ENCODE results near the gene WDR1.

Gene WDR1

DNA sequence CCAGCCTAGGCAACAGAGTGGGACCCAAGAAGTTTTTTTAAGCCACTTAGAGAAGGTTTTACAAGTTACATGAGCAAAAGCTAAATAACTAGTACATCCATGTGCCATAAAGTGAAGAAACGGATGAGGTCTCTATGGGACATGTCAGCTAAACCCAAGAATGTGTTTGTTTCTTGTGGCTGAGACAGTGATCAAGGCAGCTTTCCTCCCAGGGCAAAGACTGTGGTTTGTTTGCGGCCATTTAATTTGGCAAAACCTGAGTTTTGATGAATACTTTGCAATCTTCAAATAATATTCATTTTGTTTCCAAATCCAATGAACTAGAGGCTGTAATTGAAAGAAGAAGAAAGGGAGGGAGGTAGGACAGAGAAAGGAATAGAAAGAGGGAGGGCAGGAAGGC lies 50.4 kb downstream of the WDR1 start:
- no peak for DNase-seq

DNA sequence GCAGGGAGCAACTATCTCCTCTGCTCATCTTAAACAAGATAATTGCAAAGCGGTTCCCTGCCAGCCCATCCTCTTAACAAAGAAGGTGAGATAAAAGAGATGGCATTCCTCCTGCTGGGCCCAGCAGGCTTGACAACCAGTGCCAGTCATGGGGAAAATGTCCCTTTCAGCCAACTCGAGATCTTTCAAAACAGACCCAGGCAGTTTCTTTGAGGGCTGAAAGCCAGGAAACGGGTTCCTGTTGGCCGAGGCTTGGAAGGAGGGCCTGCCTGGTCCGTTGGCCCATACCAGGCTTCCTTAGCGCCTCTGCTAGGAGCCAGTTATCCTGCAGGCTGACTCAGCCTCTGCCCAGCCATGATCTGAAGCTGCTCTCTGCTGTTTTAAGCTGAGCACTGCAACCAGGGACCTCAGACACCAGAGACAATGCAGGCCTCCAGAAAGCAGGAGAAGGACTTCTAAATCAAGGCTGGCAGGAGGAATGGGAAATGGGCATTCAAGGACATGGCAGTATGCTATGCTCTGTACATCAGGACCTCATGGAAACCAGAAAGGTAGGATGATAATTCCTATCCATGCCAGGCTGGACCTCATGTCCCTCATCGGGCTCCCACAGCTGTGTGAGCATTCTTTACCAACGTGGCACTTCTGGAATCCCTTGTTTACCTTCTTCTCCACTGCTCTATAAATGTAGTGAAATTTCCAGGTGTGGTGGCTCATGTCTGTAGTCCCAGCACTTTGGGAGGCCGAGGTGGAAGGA lies 52.9 kb downstream of the WDR1 start:
- DNase-seq = no peak

DNA sequence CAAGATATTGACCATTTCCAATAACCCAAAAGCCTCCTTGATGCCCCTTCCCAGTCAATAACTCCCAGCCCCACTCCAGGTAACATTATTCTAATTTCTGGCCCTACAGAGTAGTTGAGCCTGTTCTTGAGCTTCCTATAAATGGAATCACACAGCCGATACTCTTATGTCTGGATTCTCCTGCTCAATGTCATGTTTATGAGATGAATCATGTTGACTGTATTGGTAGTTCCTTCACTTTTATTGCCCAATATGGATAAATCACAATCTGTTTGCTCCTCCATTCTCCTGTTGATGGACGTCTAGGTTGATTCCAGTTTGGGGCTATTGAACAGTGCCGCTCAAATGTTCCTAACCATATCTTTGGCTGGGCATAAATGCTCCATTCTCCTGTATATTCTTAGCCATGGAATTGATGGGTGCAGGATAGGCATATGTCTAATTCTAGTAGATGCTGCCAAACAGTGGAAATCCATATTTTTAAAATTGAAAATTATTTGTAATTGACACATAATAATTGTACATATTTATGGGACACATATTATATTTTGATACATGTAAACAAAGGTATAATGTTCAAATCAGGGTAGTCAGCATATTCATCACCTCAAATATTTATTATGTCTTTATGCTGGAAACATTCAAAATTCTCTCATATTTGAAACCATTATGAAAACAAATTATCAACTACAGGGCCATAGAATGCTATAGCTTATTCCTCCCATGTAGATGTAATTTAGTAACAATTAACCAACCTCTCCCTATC lies 54.8 kb downstream of the WDR1 start:
- DNase-seq = no peak

DNA sequence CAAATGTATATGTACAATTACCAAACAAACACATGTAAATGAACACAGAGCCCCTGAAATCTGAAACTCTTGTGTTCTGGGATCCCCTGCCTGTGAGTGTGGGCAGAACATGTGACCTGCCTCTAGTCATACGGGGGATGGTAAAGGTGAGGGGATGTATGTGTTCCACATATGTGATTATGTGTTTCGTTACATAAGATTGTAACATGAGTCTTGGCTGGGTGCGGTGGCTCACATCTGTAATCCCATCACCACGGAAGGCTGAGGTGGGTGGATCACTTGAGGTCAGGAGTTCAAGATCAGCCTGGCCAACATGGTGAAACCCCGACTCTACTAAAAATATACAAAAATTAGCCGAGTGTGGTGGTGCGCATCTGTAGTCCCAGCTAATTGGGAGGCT lies 58.2 kb downstream of the WDR1 start:
- no peak for DNase-seq

DNA sequence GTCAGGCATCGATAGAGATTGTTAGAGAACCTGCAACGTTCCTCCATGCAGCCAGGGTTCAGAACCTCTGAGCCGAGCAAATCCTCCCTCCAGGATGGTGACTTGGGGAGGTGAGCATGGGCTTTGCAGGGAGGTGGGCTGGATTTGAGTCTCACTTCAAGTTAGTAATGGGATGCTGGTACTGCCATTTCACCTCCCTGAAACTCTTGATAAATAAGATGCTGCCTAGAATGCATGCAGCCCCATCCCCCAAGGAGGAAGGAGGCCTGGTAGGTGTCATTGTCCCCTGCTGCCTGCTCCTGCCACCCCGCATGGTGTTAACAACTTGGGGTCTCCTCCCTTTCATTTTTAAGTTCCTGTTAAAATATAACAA lies 59.6 kb downstream of the WDR1 start:
- DNase-seq = no peak

DNA sequence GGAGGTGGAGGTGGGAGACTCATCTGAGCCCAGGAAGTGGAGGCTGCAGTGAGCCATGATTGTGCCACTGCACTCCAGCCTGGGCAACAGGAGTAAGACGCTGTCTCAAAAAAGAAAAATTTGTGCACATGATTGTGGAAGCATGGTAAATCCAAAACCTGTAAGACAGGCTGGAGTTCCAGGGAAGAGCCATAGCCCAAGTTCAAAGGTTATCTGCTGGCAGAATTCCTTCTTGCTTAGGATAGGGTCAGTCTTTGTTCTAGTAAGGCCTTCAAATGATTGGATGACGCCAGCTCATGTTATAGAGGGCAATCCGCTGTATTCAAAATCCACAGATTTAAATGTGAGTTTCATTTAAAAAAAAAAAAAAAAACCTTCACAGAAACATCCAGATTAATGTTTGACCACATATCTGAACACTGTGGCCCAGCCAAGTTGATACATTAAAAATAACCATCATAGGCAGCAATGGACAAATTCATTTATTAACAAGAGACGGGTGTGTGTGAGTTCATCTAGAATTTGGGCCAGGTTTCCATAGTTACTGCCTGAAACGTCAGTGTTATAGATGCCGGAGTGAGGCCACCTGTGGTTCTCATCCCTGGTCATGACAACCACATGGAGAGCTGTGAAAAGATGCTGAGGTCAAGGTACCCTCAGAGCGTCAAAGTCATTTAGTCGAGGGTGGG lies 60.1 kb downstream of the WDR1 start:
- no peak for DNase-seq

GRCh38 chr4:10055871-10056270 lies 60.7 kb downstream of the WDR1 start:
- no peak for DNase-seq

- DNase-seq = no peak
Observed at GRCh38 chr4:10054571-10055041, 62.0 kb downstream of the WDR1 start.

- DNase-seq = no peak
Observed at GRCh38 chr4:10053635-10054453, 62.8 kb downstream of the WDR1 start.

DNA sequence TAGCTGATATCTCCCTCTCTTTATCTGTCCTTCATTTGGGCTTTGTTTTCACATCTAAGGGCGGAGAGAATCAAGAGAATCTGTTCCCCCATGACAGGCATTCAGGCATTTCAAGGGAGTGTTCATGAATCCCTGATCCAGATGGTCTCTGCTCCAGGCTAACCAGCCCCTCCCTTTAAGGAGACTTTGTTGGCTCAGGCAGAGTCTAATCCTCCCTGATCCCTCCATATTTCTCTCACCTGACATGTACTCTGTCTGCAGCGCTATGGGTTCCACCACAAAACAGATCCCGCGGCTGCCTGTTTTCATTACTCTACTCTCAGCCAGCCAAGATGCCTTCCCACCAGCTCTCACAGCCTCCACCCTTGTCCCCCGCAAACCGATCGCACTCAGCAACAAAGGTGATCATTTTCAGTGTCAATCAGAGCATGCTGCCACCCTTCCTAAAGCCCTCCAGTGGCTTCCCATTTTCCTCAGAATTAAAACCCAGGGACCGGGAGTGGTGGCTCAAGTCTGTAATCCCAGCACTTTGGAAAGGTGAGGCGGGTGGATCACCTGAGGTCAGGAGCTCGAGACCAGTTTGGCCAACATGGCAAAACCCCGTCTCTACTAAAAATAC lies 65.0 kb downstream of the WDR1 start:
- no peak for DNase-seq

- DNase-seq = no peak
Observed at GRCh38 chr4:10050721-10051120, 65.9 kb downstream of the WDR1 start.

- DNase-seq = no peak
Observed at GRCh38 chr4:10050261-10050661, 66.3 kb downstream of the WDR1 start.

- no peak for DNase-seq
Observed at GRCh38 chr4:10048941-10049697, 67.5 kb downstream of the WDR1 start.

- no peak for DNase-seq
Observed at GRCh38 chr4:10047967-10048366, 68.6 kb downstream of the WDR1 start.

DNA sequence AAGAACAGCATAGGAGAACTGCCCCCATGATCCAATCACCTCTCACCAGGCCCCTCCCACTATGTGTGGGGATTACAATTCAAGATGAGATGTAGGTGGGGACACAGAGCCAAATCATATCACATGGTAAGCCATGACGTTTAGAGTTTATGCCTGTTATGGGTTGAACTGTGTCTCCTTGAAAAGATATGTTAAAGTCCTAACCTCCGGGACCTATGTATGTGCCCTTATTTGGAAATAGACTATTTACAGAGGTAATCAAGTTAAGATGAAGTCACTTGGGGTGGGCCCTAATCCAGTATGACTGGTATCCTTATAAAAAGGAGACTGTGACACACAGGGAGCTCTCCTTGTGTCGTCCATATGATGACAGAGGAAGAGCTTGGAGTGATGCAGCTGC lies 70.1 kb downstream of the WDR1 start:
- no peak for DNase-seq

DNA sequence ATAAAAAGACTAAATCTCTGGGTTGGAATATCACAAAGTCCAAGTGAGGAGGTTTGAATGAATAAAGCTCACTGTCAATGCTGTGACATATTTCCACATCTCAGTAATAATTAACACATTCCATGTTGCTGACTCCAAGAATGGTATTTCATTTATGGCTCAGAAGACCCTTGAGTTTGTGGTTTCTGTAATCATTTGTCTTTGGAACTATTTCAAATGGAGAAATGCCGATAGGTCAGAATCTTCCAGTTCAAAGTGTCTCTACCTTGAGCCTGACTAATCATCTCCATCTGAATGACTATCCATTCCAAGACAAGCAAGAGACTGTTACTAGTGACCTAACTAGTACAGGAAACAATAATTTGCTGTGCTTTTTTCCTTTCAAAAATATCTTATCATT lies 71.1 kb downstream of the WDR1 start:
- DNase-seq = no peak

DNA sequence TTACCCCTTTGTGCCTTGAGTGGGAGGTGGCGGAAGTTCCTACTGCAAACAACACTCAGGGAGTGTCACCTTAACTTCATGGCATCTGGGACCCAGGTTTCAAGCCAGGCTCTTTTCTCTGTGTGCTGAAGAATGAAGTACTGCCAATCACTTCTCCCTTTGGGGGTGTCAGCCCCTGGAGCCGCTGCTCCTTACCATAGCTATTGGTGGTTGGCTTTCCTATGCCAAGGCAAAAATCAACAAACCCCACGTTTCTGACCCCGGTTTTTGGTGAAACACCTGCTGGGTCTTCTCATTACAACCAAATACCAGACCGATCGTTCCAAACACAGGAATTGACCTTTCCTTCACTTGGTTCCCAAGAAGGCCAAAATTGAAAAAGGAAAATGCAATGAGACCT lies 75.6 kb downstream of the WDR1 start:
- DNase-seq = no peak

- DNase-seq = no peak
Observed at GRCh38 chr4:10040049-10040892, 76.3 kb downstream of the WDR1 start.

DNA sequence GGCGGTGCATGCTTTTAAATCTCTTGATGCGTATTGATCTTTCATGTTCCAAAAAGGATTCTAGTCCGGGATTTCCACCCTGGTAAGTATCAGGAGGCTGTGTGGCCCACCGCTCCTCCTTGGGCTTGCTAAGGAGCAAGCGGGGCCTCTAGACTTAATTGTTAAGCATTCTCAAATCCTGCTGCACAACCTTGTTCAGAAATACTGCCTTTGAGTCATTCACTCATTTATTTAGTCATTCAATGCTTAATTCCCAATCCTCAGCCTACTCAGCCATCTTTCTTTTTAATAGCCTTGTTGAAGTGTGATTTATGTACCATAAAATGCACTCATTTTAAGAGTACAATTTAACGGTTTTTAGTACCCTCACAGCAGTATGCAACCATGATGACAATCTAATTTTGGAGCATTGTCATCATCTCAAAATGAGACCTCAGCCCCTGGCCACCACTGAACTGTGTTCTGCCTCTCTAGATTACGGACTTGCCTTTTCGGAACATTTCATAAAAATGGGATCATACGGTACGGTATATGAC lies 79.7 kb downstream of the WDR1 start:
- no peak for DNase-seq

DNA sequence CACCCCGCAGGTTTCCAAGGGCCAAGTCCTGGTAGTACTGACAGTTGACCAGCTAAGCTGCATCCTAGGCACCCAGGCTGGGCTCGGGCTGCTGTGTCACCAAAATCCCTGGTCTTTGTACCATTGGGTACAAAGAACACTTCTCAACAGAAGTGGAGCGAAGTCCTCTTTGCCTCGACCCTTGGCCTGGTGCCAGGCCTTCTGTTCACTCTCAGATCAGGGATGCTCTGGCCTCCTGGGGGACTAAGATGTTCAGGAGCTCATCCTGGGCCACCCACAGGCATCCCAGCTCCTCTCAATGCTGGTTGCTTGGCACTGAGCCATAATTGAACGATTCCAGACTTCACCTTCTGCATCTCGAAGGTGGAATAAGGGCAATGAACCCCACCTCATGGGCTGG lies 81.5 kb downstream of the WDR1 start:
- no peak for DNase-seq
